ENCODE data around the gene VWA5B1.
A peak's percentile ranks its signal among the peaks of the same experiment; 100 is the strongest.

The VWA5B1 gene

DNA sequence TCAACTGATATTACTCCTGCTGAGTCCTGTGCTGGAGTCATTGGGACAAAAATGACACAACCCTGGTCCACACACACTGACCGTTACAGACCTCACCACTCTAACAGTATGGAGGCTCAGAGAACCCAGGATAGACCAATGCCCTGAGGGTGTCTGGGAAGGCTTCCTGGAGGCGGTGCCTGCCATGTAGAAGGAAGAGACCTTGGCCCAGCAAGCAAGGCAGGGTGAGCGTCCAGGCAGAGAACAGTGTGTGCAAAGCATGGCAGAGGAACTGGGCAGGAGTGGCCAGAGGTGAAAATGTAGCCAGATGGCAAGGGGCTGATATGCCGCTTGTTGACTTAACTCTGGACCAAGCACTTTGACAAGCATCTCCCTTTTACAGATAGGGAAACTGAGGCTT, 85.5 kb downstream of the VWA5B1 start:
- H3K4me3 ChIP-seq (ENCODE audit: low read length) = no peak overlapping the region
- no peak for DNase-seq (ENCODE audit: low read depth)
- TF ChIP-seq, protein P1, sequence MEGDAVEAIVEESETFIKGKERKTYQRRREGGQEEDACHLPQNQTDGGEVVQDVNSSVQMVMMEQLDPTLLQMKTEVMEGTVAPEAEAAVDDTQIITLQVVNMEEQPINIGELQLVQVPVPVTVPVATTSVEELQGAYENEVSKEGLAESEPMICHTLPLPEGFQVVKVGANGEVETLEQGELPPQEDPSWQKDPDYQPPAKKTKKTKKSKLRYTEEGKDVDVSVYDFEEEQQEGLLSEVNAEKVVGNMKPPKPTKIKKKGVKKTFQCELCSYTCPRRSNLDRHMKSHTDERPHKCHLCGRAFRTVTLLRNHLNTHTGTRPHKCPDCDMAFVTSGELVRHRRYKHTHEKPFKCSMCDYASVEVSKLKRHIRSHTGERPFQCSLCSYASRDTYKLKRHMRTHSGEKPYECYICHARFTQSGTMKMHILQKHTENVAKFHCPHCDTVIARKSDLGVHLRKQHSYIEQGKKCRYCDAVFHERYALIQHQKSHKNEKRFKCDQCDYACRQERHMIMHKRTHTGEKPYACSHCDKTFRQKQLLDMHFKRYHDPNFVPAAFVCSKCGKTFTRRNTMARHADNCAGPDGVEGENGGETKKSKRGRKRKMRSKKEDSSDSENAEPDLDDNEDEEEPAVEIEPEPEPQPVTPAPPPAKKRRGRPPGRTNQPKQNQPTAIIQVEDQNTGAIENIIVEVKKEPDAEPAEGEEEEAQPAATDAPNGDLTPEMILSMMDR (IDR thresholded peaks at IDR 0.05; ENCODE audit: insufficient read depth, low read depth, low read length, missing control alignments) = no peak

DNA sequence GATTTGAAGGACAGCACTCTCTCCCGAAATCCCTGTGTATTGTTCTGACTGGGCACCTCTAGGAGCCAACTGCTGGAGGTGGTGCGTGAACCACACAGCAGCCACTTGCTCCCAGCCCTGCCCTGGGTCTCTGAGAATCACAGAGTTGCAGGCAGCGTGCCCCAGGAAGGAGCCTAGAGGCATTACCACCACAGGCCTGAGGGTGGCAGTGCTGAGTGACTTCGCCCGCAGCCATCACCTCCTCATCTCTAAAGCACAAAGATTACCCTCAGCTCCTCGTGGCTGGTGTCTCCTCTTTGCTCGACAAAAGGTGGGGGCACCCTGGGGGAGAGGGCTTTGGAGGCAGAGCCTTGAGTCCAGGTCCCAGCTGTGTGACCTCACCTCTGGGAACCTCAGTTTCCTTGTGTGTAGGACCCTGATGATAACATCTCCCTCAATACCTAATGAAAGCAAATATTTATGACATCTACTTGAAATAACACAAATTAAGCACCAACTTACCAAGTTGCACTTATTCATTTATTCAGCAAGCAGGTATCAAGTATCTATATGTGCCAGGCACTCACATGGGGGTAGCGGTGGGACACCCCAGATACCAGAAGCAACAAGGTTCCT, 86.3 kb downstream of the VWA5B1 start:
- DNase-seq (ENCODE audit: low read depth) = peak; percentile 42
- TF ChIP-seq, protein P1 (IDR thresholded peaks at IDR 0.05; ENCODE audit: insufficient read depth, low read depth, low read length, missing control alignments) = peak; percentile 72
- H3K4me3 ChIP-seq (ENCODE audit: low read length) = no peak overlapping the region

DNA sequence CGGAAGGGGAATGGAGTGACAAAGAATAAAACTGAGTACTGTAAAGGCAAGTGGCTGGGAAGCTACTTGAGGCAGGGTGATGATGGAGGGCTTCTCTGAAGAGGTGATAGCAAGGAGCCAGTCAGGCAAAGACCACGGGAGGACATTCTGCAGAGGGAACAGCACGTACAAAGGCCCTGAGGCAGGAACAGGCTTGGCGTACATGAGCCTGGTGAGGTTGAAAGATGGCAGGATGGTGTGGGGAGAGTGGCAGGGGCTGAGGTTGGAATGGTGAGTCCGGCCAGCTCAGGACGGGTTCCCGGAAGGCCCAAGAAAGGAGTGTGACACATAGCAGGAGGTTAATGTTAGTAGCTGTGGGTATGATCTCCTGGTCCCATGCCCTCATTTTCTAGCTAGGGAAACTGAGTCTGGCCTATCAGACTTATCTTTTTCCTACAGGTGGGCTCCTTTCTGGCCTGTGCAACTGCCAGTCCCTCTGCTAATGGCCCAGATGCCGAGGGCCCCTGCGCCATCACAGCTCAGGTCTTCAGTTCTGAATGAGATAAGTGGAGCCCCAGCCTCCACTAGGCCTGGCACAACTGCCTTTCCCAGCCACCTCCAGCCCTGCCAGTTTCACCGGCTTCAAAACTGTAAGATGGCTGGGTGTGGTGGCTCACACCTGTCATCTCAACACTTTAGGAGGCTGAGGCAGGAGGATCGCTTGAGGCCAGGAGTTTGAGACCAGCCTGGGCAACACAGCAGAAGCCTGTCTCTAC, 87.0 kb downstream of the VWA5B1 start:
- H3K4me3 ChIP-seq (ENCODE audit: low read length) = no peak overlapping the region
- DNase-seq (ENCODE audit: low read depth) = no peak
- TF ChIP-seq, protein P1 (IDR thresholded peaks at IDR 0.05; ENCODE audit: insufficient read depth, low read depth, low read length, missing control alignments) = no peak

DNA sequence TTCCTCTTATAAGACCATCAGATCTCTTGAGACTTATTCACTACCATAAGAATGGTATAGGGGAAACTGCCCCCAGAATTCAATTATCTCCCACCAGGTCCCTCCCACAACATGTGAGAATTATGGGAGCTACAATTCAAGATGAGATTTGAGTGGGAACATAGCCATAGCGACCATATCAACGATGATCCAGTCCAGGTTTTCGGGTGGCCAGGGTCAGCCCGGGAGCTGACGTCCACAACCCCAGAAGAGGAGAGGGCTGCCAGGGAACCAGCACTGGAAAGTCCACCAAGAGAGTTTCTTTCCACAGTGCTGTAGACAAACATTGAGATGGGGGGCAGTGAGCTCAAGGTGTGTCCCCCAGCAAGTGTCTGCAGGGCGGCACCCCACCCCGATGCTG, 88.4 kb downstream of the VWA5B1 start:
- no peak for DNase-seq (ENCODE audit: low read depth)
- H3K4me3 ChIP-seq (ENCODE audit: low read length) = no peak overlapping the region
- TF ChIP-seq, protein P1 (IDR thresholded peaks at IDR 0.05; ENCODE audit: insufficient read depth, low read depth, low read length, missing control alignments) = no peak

GRCh38 chr1:20380175-20380574, 89.5 kb downstream of the VWA5B1 start:
- TF ChIP-seq, protein P1 (IDR thresholded peaks at IDR 0.05; ENCODE audit: insufficient read depth, low read depth, low read length, missing control alignments) = no peak
- H3K4me3 ChIP-seq (ENCODE audit: low read length) = no peak overlapping the region
- DNase-seq (ENCODE audit: low read depth) = no peak

- peak; percentile 46 for DNase-seq (ENCODE audit: low read depth)
- H3K4me3 ChIP-seq (ENCODE audit: low read length) = no peak overlapping the region
- TF ChIP-seq, protein P1 (IDR thresholded peaks at IDR 0.05; ENCODE audit: insufficient read depth, low read depth, low read length, missing control alignments) = no peak
Observed at GRCh38 chr1:20380616-20381035, 90.0 kb downstream of the VWA5B1 start.

All from epithelial cell of esophagus (primary cell).